HG03196 (cell line): ENCODE measurements around the gene GSK3A.

ENCODE experiments used
- ATAC-seq: cut with Tn5 transposase; IDR thresholded peaks from one replicate; pipeline ENCODE4 v1.9.1; 2021; ENCODE audit not compliant: unreplicated experiment

Gene GSK3A

DNA sequence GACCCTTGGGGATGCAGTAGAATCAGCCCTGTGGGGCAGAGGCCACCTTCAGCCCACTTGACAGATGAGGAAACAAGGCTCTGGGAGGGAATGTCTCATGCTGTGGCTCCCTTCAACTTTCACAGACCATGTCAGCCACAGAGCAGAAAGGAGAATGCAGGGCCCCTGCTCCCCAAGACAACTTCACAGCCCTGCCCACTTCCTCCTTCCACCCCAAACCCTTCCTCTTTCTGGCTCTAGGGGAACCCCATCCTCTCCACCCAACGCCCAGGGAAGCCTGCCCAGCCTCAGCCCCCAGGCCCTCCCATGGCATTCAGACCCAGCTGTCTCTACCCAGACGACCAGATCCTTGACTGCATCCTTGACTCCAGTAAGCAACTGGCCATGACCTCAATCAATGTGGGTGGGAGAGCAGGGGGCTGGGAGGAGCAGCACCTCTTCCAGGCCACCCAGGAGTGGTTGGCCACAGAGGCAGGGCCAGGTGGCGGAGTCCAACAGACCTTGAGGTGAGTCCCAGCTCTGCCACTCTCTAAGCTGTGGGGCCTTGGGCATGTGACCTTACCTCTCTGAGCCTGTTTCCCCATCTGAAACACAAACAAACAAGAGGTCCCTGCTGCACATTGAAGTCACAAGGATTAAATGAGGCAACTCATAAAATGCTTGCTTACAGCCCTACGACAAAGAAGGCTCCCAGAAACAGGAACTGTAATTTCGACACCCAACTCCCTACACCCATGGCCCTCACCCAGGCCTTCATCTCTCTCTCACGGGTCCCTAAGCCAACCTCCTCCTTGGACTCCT is 40.7 kb downstream of the GSK3A start:
- ATAC-seq: no peak

DNA sequence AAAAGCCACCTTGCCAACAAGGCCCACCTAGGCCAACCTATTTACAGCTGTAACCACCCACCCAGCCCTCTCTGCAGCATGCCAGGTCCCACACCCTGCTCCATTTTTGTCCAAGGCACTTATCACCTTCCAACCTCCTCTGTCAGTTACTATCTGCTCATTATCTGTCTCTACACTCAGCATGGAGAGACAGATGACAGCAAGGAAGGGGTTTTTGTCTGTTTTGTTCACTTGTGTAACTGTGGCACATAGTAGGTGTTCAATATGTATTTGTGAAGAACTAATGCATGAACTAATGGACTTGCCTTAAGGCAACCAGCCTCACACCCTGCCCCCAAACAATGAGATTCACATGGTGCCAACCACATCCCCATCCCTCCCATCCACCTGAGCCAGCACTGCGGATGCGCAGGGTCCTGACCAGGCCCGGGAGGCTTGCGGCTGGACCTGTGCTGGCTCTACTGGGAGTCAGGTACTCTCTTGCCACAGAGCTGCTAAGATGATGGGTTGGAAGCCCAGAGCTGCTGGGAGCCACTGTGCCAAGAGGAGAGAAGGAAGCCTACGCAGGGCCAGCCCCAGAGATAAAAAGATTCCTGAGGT is 42.2 kb downstream of the GSK3A start:
- ATAC-seq: no peak

GRCh38 chr19:42199440-42200115 is 42.8 kb downstream of the GSK3A start:
- ATAC-seq: peak; percentile 46

GRCh38 chr19:42198676-42199439 is 43.5 kb downstream of the GSK3A start:
- ATAC-seq: peak; percentile 42

- no peak for ATAC-seq
Observed at GRCh38 chr19:42197375-42197817, 45.0 kb downstream of the GSK3A start.

DNA sequence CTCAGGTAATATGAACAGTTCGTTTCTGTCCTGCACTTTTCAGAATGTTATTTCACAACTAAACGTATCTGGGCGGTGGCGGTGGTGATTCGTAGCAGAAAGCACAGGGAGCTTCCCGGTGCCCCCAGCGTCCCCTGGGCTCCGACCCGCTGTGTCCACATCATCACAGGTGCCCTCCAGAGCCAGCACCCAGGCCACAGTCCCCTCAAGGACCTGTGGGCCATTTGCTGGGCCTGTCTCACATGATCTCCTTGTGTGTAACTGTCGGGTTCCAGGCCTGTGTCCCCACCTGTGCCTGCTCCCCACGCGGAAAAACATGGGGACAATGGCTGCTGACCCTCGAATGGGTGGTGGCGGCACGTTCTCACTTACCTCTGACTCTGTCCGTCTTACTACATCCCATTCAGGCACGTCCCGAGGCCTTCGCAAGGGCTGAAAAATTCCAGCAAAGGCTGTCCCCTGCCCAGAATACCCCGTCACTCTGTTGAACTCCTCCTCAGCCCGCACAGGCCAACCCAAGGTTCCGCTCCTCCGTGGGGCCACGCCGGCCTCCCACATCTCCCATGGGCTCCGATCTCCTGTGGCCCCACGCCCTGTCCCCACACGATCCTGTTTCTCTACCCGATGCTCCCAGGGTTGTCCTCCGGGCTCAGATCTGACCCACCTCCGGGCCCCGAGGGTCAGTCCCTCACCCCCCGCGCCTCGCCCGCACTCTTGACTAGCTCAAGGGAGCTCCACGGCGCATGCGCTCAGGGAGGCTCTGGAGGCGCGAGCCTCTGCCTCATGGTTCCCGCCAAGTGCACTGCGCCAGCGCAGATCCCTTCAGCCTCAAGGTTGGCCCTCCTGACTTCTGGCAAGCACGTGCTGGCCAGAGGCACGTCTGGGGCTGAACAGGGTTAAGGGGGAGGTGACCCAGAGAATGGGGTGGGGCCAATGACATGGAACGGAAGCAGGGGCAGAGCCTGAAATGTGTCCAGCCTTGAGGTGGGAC is 46.1 kb downstream of the GSK3A start:
- no peak for ATAC-seq

DNA sequence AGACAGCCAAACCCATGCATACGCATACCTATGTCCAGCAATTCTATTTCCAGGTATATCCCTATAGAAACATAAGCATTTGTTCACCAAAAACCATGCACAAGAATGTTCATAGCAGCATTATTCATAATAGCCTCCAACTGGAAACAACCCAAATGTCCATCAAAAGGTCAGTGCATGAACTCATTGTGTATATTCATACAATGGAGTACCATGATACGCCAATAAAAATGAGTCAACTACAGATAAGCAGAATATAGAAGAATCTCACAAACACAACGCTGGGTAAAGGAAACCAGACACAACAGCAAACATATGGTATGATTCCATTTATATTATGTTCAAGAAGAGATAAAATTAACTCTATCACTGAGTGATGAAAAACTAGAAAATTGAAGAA is 48.7 kb downstream of the GSK3A start:
- ATAC-seq: no peak

DNA sequence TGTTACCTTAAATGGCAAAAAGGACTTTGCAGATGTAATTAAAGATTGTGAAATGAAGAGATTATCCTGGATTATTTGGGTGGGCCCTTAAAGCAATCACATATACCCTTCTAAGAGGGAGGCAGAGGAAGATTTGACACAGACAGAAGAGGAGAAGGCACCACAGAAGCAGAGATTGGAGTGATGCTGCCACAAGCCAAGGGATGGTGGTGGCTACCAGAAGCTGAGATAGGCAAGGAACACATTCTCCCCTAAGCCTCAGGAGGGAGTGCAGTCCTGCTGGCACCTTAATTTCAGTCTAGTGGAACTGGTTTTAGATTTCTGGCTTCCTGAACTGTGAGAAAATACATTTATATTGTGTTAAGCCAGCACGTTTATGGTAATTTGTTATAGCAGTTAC is 49.1 kb downstream of the GSK3A start:
- ATAC-seq: no peak

DNA sequence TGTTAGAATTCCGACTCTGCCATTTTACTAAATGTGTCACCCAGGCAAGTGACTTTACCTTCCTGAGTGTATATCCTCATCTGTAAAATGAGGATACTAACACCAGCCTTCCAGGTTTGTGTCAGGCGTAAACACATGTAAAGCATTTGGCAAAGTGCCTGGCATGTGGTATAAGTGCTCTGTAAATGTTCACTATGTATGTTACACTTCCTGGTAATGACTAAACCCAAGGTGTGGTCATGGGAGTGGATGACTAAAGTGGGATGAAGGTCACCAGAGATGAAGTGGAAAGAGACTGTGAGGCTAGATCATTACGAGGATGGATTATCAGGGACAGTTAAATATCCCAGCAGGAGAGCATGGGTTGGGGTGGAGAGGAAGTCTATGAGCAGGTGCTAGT is 50.5 kb downstream of the GSK3A start:
- ATAC-seq: no peak

DNA sequence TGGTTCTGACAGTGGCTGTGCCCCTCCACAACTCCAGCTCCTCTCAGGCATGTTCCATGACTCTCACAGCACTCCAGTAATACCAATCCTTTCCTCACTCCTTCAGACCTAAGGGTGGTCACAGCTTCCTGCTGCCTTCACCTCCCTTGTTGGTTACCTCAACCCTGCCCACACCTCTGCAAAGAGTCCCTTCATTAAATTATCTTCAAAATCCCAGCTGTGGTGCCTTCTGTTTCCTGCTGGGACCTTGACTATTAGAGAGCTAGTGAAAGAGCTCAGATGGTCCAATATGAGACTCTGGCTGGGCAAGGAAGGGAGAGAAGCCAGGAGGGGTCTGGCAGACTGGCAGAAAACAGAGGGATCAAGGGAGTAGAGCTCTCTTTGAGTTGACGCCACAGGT is 51.1 kb downstream of the GSK3A start:
- ATAC-seq: no peak

GRCh38 chr19:42189133-42189532 is 53.3 kb downstream of the GSK3A start:
- no peak for ATAC-seq

- no peak for ATAC-seq
Observed at GRCh38 chr19:42188665-42189064, 53.7 kb downstream of the GSK3A start.

DNA sequence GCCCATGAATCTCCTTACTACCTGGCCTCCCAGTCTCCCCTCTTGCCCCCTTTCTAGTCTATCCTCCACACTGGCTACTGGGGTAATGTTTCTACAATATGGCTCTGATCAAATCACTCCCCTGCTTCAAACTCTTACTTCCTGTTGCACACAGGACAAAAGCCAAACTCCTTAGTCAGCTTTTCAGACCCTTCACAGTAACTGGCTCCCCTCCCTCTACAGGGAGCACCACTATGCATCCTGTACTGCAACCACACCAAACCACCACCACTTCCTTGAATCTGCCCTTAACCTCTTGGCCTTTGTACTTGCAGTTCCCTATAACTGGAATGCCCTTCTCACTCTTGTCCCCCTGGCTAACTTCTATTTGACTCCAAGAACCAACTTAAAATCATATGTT is 57.1 kb downstream of the GSK3A start:
- ATAC-seq: no peak

DNA sequence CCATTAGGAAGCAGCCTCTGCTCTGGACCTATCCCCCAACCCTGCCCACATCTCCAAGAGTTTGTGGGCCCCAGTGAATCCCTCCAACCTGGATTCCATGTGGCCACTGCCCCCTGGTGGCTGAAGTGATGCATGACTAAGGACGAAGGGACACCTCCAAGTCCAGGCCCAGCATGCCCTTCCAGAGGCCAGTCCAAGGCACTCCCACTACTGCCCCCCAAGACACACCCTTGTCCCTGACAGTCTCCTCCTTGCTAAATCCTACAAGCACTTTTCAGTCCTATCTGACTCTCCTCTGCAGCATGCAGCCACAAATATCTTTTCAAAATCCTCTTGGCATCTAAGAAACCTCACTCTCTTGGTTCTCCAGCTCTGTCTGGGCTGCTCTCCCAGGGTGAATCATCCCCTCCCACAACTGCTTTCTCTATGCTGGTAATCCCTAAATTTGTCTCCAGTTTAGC is 58.0 kb downstream of the GSK3A start:
- ATAC-seq: no peak
